Astrocyte of the spinal cord (primary cell): ENCODE data around the gene GNAT2.

Experiments used
- DNase-seq: peaks from one replicate; pipeline ENCODE4 v3.0.0; 2011; ENCODE audit warnings: low read depth, low spot score
- H3K4me3 ChIP-seq: 2 replicates; pipeline ENCODE4 v1.5.1; 2011; ENCODE audit warnings: low read depth, mild to moderate bottlenecking, low read length, moderate library complexity
- CTCF ChIP-seq: IDR thresholded peaks from 2 replicates; pipeline ENCODE4 v1.5.1; 2012; ENCODE audit warnings: low read depth, mild to moderate bottlenecking, low read length, inconsistent platforms
- in situ Hi-C: cut with HindIII; loops from 2 replicates; pipeline ENCODE4 v1.10.0; 2017; ENCODE audit warnings: low sequenced_read_pairs

GNAT2 gene

GRCh38 chr1:109632671-109633346 is 13.4 kb upstream of the GNAT2 start:
- TF ChIP-seq CTCF, result no peak
- no peak for DNase-seq
- in situ Hi-C loops, result no loop called here
- no peak overlapping the region for H3K4me3 ChIP-seq

GRCh38 chr1:109631513-109632505 is 12.4 kb upstream of the GNAT2 start:
- no peak overlapping the region for H3K4me3 ChIP-seq
- DNase-seq, result no peak
- in situ Hi-C loops, result no loop called here
- no peak for TF ChIP-seq CTCF

GRCh38 chr1:109630898-109631512 is 11.6 kb upstream of the GNAT2 start:
- in situ Hi-C loops, result no loop called here
- no peak for DNase-seq
- no peak overlapping the region for H3K4me3 ChIP-seq
- TF ChIP-seq CTCF, result no peak

- no peak for DNase-seq
- no peak overlapping the region for H3K4me3 ChIP-seq
- in situ Hi-C loops, result no loop called here
- peak; percentile 20 for TF ChIP-seq CTCF
These were observed 10.9 kb upstream of the GNAT2 start for GRCh38 chr1:109630081-109630897.

GRCh38 chr1:109629372-109630030 is 10.1 kb upstream of the GNAT2 start:
- in situ Hi-C loops, result no loop called here
- no peak overlapping the region for H3K4me3 ChIP-seq
- TF ChIP-seq CTCF, result no peak
- no peak for DNase-seq
